Mucosa of rectum (tissue), 2 donors: ENCODE results near the gene CD37.
"Not testable (repeated sequence)": the region's sequence is repeated elsewhere in the genome, so short reads cannot be mapped to it uniquely, and the experiment has no call there.

Source experiments
- H3K27ac ChIP-seq, 2 donors: one replicate each; pipeline ENCODE4 v1.7.0; 2013; ENCODE audit warnings: inconsistent platforms in 2 of 2, low read depth in 2 of 2, low read length in 2 of 2
- H3K27me3 ChIP-seq, 2 donors: one replicate each; pipeline ENCODE4 v1.7.0; 2013; ENCODE audit warnings: low read length in 2 of 2; ENCODE audit not compliant: control insufficient read depth in 2 of 2, insufficient read depth in 2 of 2
- H3K36me3 ChIP-seq, 2 donors: one replicate each; pipeline ENCODE4 v1.7.0; 2013; ENCODE audit warnings: low read length in 2 of 2; ENCODE audit not compliant: control insufficient read depth in 2 of 2, insufficient read depth in 2 of 2
- H3K4me1 ChIP-seq, 2 donors: one replicate each; pipeline ENCODE4 v1.7.0; 2013; ENCODE audit warnings: low read length in 2 of 2, mild to moderate bottlenecking in 1 of 2; ENCODE audit not compliant: control insufficient read depth in 2 of 2, insufficient read depth in 2 of 2
- H3K4me3 ChIP-seq, 2 donors: one replicate each; pipeline ENCODE4 v1.7.0; 2013; ENCODE audit warnings: low read length in 2 of 2
- H3K9ac ChIP-seq, 2 donors: one replicate each; pipeline ENCODE4 v1.7.0; 2013; ENCODE audit warnings: low read length in 2 of 2, low read depth in 1 of 2, mild to moderate bottlenecking in 1 of 2
- H3K9me3 ChIP-seq, 2 donors: one replicate each; pipeline ENCODE4 v1.7.0; 2013; ENCODE audit warnings: low read length in 2 of 2; ENCODE audit not compliant: control insufficient read depth in 2 of 2
- donor health status: healthy.
- donor health status: Normal muscosa, but diverticular disease.

CD37 gene, protein sequence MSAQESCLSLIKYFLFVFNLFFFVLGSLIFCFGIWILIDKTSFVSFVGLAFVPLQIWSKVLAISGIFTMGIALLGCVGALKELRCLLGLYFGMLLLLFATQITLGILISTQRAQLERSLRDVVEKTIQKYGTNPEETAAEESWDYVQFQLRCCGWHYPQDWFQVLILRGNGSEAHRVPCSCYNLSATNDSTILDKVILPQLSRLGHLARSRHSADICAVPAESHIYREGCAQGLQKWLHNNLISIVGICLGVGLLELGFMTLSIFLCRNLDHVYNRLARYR

DNA sequence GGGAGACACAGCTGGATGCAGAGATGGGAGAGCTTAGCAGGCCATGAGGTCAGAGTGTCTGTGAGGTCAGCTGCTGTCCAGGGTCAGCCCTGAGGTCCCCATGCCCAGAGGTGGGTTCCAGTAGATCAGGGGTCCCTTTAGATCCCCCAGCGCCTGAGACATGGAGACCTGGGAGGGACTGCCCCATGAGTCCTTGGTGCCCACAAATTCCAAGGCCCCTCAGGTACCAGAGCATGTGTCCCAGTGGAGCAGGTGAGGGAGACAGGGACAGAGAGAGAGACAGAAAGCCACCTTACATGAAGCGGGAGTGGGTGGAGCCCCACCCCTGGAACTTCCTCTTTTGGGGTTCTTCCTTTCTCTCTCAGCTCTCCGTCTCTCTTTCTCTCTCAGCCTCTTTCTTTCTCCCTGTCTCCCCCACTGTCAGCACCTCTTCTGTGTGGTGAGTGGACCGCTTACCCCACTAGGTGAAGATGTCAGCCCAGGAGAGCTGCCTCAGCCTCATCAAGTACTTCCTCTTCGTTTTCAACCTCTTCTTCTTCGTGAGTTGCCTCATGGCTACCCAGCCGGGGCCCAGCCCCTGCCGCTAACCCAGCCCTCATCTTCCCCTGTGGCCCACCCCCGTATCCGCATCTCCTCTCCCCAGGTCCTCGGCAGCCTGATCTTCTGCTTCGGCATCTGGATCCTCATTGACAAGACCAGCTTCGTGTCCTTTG, at the start of gene CD37:
TSS of gene CD37 (plus strand) at position 336 of the 713 bp plus-strand sequence. CDS start at position 471, 135 bp downstream.
- H3K27ac ChIP-seq: peak within 1 kb of the TSS; percentile 14 to 79
- H3K9ac ChIP-seq: peak within 1 kb of the TSS; percentile 30 to 72
- H3K9me3 ChIP-seq: no peaks in the 10 kb centered on the region
- peak within 1 kb of the TSS; percentile 46 to 75 for H3K4me3 ChIP-seq
- peaks cover 4 to 20% of the 10 kb centered on the region in 2 donors for H3K4me1 ChIP-seq
- no peaks in the 10 kb centered on the region for H3K27me3 ChIP-seq
- no peaks in the 10 kb centered on the region for H3K36me3 ChIP-seq

DNA sequence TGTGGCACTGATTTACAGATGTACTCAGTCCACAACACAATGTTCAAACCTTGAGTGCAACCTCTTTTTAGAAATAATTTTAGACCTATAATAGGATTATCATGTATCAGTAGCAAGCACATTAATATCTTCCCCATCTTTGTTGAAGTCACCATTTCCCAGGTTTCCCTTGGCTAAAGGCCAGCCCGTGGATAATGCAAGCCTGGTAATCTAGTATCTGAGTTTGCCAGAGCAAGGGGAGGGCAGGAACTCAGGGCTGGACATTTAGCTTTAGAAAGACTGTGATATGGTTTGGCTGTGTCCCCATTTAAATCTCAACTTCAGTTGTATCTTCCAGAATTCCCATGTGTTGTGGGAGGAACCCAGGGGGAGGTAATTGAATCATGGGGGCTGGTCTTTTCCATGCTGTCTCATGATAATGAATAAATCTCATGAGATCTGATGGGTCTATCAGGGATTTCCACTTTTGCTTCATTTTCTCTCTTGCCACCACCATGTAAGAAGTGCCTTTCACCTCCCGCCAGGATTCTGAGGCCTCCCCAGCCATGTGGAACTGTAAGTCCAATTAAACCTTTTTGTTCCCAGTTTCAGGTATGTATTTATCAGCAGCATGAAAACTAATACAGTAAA, 48.0 kb upstream of the CD37 start:
- Histone ChIP-seq H3K4me1 (no peaks in the 10 kb centered on the region), H3K9ac (no peak overlapping the region), H3K4me3 (no peak overlapping the region)

DNA sequence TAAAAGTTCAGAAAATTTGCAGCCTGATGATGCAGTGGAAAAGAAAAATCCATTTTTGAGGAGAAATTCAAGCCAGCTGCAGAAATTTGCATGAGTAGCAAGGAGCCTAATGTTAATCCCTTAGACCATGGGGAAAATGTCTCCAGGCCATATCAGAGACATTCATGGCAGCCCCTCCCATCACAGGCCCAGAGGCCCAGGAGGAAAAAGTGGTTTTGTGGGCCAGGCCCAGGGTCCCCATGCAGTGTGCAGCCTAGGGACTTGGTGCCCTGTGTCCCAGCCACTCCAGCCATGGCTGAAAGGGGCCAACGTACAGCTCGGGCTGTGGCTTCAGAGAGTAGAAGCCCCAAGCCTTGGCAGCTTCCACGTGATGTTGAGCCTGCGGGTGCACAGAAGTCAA, 47.0 kb upstream of the CD37 start:
- H3K9ac ChIP-seq, H3K27me3 ChIP-seq, H3K9me3 ChIP-seq, H3K4me3 ChIP-seq, H3K4me1 ChIP-seq, H3K36me3 ChIP-seq, H3K27ac ChIP-seq: not testable (repeated sequence)

More for the DNA sequence above, 48.0 kb upstream of the CD37 start:
- Histone ChIP-seq H3K9me3 (no peaks in the 10 kb centered on the region), H3K27ac (no peak overlapping the region), H3K36me3 (no peaks in the 10 kb centered on the region), H3K27me3 (no peaks in the 10 kb centered on the region)

DNA sequence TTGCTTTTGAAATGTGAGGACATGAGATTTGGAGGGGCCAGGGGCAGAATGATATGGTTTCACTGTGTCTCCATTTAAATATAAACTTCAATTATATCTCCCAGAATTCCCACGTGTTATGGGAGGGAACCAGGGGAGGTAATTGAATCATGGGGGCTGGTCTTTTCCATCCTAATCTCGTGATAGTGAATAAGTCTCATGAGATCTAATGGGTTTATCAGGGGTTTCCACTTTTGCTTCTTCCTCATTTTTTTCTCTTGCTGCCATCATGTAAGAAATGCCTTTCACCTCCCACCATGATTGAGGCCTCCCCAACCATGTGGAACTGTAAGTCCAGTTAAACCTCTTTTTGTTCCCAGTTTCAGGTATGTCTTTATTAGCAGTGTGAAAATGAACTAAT, 45.9 kb upstream of the CD37 start:
- not testable (repeated sequence) for H3K9ac ChIP-seq, H3K4me1 ChIP-seq, H3K9me3 ChIP-seq, H3K4me3 ChIP-seq, H3K27me3 ChIP-seq, H3K27ac ChIP-seq, H3K36me3 ChIP-seq

DNA sequence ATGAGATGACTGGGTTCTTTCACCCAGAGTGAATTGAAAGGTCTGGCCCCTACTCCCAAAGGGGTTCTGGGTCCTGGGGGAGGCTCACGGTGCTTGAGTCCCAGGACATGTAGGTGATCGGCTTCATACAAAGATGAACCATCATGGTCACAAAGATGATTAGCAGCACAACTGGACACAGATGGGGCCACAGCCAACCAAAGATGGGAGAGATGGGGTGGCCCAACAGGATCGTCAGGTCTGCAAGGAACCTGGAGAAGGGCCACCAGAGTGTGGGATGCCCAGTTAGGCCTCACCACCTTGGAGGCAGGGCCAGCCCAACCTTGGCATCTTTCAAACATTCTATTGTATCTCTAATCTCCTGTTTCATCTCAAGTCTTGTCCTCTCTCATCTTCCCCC, 44.7 kb upstream of the CD37 start:
- Histone ChIP-seq H3K9ac (no peak overlapping the region), H3K4me3 (no peak overlapping the region), H3K27me3 (peaks cover 0 to 3% of the 10 kb centered on the region in 2 donors), H3K27ac (no peak overlapping the region), H3K9me3 (no peaks in the 10 kb centered on the region), H3K4me1 (no peaks in the 10 kb centered on the region), H3K36me3 (no peaks in the 10 kb centered on the region)

DNA sequence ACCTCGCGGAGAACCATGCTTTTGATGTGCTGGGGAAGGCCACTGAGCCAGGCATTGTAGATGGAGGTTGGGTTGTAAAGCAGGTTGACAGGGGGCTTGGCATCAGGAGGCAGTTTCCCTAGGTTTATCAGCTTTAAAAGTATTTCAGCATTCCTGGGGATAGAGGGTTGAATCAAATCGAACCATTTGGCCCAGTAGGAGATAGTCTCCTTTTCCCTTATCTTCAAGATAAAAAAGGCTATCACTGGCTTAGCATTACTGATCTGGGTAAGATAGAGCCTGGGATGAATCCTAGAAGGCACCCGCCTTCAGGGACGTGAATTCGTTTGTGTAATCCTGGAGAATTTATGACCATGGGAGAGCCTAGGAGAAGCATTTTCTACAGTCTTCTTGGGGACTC, 40.8 kb upstream of the CD37 start:
- H3K4me1 ChIP-seq: no peaks in the 10 kb centered on the region
- H3K36me3 ChIP-seq: no peaks in the 10 kb centered on the region
- no peak overlapping the region for H3K27ac ChIP-seq
- H3K27me3 ChIP-seq: peaks cover 0 to 3% of the 10 kb centered on the region in 2 donors
- H3K4me3 ChIP-seq: no peak overlapping the region
- H3K9me3 ChIP-seq: no peaks in the 10 kb centered on the region
- H3K9ac ChIP-seq: no peak overlapping the region

DNA sequence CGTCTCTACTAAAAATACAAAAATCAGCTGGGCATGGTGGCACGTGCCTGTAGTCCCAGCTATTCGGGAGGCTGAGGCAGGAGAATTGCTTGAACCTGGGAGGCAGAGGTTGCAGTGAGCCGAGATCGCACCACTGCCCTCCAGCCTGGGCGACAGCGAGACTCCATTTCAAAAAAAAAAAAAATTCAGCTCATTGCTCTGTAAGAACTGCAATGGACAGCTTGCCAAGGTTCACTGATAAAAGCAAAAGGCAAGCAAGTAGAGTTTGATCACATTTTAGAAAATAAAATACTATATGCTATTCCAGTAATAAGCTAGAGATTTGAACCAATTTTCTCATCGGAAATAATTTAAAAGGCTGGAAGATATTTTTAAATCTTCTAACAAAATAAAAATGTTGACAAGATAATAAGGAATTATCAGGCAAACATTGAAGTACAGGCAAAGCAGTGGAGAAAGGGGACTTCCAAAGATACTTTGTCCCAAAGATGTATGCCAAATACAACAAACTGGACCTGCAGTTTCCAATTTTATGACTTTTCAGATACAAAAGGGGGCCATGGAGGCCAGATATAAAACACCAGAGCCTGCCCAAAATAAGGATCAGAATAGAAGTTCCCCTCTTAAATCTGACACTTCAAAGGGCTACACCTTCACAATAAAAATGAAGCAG, 39.9 kb upstream of the CD37 start:
- Histone ChIP-seq H3K9me3 (no peaks in the 10 kb centered on the region), H3K36me3 (no peaks in the 10 kb centered on the region), H3K4me1 (no peaks in the 10 kb centered on the region), H3K27me3 (peaks cover 0 to 3% of the 10 kb centered on the region in 2 donors), H3K4me3 (no peak overlapping the region), H3K27ac (no peak overlapping the region), H3K9ac (no peak overlapping the region)

DNA sequence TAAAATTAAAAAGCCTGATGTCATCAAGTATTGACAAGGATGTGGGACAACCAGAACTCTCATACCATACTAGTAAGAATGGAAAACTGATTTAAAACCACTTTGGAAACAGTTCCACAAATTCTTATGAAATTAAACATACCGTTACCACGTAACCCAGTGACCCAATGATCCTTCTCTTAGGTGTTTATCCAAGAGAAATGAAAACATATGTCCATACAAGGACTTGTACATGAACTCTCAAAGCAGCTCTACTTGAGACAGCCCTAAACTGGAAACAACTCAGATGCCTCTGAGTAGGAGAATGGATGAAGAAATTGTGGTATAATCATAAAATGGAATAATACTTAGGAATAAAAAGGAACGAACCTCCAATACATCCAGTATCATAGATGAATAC, 37.8 kb upstream of the CD37 start:
- Histone ChIP-seq H3K27me3 (peaks cover 0 to 3% of the 10 kb centered on the region in 2 donors), H3K27ac (no peak overlapping the region), H3K9ac (no peak overlapping the region), H3K4me1 (peaks cover 0 to 2% of the 10 kb centered on the region in 2 donors), H3K9me3 (no peaks in the 10 kb centered on the region), H3K4me3 (no peak overlapping the region), H3K36me3 (no peaks in the 10 kb centered on the region)

DNA sequence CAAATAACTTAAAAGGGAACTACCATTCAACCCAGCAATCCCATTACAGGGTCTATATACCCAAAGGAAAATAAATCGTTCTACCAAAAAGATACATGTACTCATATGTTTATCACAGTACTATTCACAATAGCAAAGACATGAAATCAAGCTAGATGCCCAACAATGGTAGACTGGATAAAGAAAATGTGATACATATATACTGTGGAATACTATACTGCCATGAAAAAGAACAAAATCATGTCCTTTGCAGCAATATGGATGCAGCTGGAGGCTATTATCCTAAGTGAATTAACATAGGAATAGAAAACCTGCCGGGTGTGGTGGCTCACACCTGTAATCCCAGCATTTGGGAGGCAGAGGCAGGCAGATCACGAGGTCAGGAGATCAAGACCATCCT, 36.6 kb upstream of the CD37 start:
- not testable (repeated sequence) for H3K9ac ChIP-seq, H3K4me3 ChIP-seq, H3K4me1 ChIP-seq, H3K27me3 ChIP-seq, H3K27ac ChIP-seq, H3K9me3 ChIP-seq, H3K36me3 ChIP-seq
